VCaP (cell line): ENCODE data around the gene SMNDC1.

Experiments
- H3K27ac ChIP-seq: fragments of 450-650 bp; 2 replicates; pipeline ENCODE4 v1.5.1; 2017
- CTCF ChIP-seq: fragments of 450-650 bp; conservative IDR thresholded peaks from 2 replicates; pipeline ENCODE4 v1.5.1; 2017; ENCODE audit warnings: mild to moderate bottlenecking, moderate library complexity

The SMNDC1 gene

GRCh38 chr10:110348336-110348735 is 43.6 kb upstream of the SMNDC1 start:
- TF ChIP-seq CTCF = no peak
- H3K27ac ChIP-seq = no peak overlapping the region

GRCh38 chr10:110346914-110347313 is 42.2 kb upstream of the SMNDC1 start:
- TF ChIP-seq CTCF = no peak
- H3K27ac ChIP-seq = no peak overlapping the region

GRCh38 chr10:110345286-110345685 is 40.6 kb upstream of the SMNDC1 start:
- H3K27ac ChIP-seq = no peak overlapping the region
- no peak for TF ChIP-seq CTCF

GRCh38 chr10:110344622-110345021 is 39.9 kb upstream of the SMNDC1 start:
- no peak overlapping the region for H3K27ac ChIP-seq
- TF ChIP-seq CTCF = no peak

GRCh38 chr10:110343947-110344346 is 39.2 kb upstream of the SMNDC1 start:
- TF ChIP-seq CTCF = no peak
- H3K27ac ChIP-seq = no peak overlapping the region

GRCh38 chr10:110340816-110341215 is 36.1 kb upstream of the SMNDC1 start:
- no peak for TF ChIP-seq CTCF
- no peak overlapping the region for H3K27ac ChIP-seq

- no peak for TF ChIP-seq CTCF
- no peak overlapping the region for H3K27ac ChIP-seq
Observed at GRCh38 chr10:110340122-110340521, 35.4 kb upstream of the SMNDC1 start.

GRCh38 chr10:110337906-110338305 is 33.2 kb upstream of the SMNDC1 start:
- no peak overlapping the region for H3K27ac ChIP-seq
- no peak for TF ChIP-seq CTCF
